HepG2 (cell line): Measurements from ENCODE around the gene FCER1A. TPM values are rescaled to one million over a fixed set of nuclear protein-coding genes. Genes with fewer than 3 reads are reported as not detected.
A peak's percentile ranks its signal among the peaks of the same experiment; 100 is the strongest.

Experiments used
- ATAC-seq: fragments of 200-7000 bp; cut with Tn5 transposase; 3 replicates; pipeline ENCODE4 v1.9.1; 2020; ENCODE audit warnings: mild to moderate bottlenecking, moderate library complexity
- BruUV-seq: library from RNA; stranded (reverse); fragments of 400-500 nt; replicated peaks from 2 replicates; lab custom pipeline; 2021; lab: Mats Ljungman, UMichigan
- CTCF ChIA-PET: fragments of 300-600 bp; formaldehyde crosslinking; extraction: SDS; loops from one replicate; lab custom pipeline; 2021; ENCODE audit warnings: low total read pairs, inconsistent platforms, low intra/inter-chr PET ratio; lab: Yijun Ruan, JAX
- POLR2A ChIA-PET: fragments of 350-600 bp; sonication (Branson Sonifier 250); formaldehyde crosslinking; loops from one replicate; lab custom pipeline; 2020; ENCODE audit warnings: antibody characterized with exemption, inconsistent platforms; lab: Yijun Ruan, JAX
- DNase-seq: peaks from one replicate; pipeline ENCODE4 v3.0.0-alpha.2; 2015; ENCODE audit warnings: low spot score
- FAIRE-seq: peaks from 3 replicates; lab custom pipeline; 2011; peaks lifted over from hg19 to GRCh38; lab: Jason Lieb, UNC
- H2AFZ ChIP-seq: one replicate; pipeline ENCODE4 v1.6.1; 2011; ENCODE audit warnings: low read length, inconsistent platforms
- H3K27ac ChIP-seq: fragments of 300-600 bp; 3 replicates; pipeline ENCODE4 v1.8.0; 2011; ENCODE audit warnings: mixed run types, mild to moderate bottlenecking, mixed read lengths, low read length, inconsistent platforms; ENCODE audit not compliant: insufficient read depth; ENCODE audit errors: extremely low read length
- H3K27me3 ChIP-seq, 2 experiments: fragments of 200-600 bp in 1 of 2; 2 replicates in 1 of 2; 3 replicates in 1 of 2; pipeline versions ENCODE4 v1.6.0 to v1.8.0; 2011; ENCODE audit warnings: low read length in 2 of 2, mild to moderate bottlenecking in 2 of 2, moderate library complexity in 2 of 2, inconsistent platforms in 1 of 2; ENCODE audit not compliant: insufficient read depth in 2 of 2, control insufficient read depth in 1 of 2
- H3K36me3 ChIP-seq, 2 experiments: fragments of 200-600 bp in 1 of 2; replicated peaks in 1 of 2; 2 replicates in 1 of 2; 3 replicates in 1 of 2; pipeline versions ENCODE4 v1.5.1 to v1.8.0; 2011; ENCODE audit warnings: low read length in 2 of 2, inconsistent platforms in 1 of 2; ENCODE audit not compliant: insufficient read depth in 2 of 2, control insufficient read depth in 1 of 2
- H3K4me1 ChIP-seq: 2 replicates; pipeline ENCODE4 v1.5.1; 2012; ENCODE audit warnings: low read length, inconsistent platforms; ENCODE audit not compliant: insufficient read depth
- H3K4me2 ChIP-seq: 2 replicates; pipeline ENCODE4 v1.6.0; 2011; ENCODE audit warnings: low read depth, low read length, inconsistent platforms
- H3K4me3 ChIP-seq, 3 experiments: fragments of 200-600 bp in 1 of 3; sonication (generic), shearing (Covaris generic) in 1 of 3; replicated peaks in 1 of 3; 2 replicates each; pipeline ENCODE4 v1.5.1; 2011 to 2016; ENCODE audit warnings: low read length in 3 of 3, inconsistent platforms in 2 of 3, low read depth in 2 of 3, mild to moderate bottlenecking in 2 of 3, control low read depth in 1 of 3, mixed read lengths in 1 of 3; ENCODE audit not compliant: insufficient read depth in 1 of 3
- H3K79me2 ChIP-seq: one replicate; pipeline ENCODE4 v1.6.1; 2011; ENCODE audit warnings: low read length, inconsistent platforms; ENCODE audit not compliant: insufficient read depth
- H3K9ac ChIP-seq: 2 replicates; pipeline ENCODE4 v1.6.0; 2011; ENCODE audit warnings: mild to moderate bottlenecking, low read depth, low read length, inconsistent platforms; ENCODE audit not compliant: insufficient read depth
- H3K9me3 ChIP-seq: 2 replicates; pipeline ENCODE4 v1.5.1; 2012; ENCODE audit warnings: mild to moderate bottlenecking, low read length
- H4K20me1 ChIP-seq: 2 replicates; pipeline ENCODE4 v1.6.0; 2011; ENCODE audit warnings: inconsistent platforms, mild to moderate bottlenecking, low read length, moderate library complexity; ENCODE audit not compliant: insufficient read depth
- AHR ChIP-seq: IDR thresholded peaks from 2 replicates; pipeline ENCODE4 v1.6.1; 2018; ENCODE audit warnings: missing genetic modification reagents, missing compliant biosample characterization
- ATF7 ChIP-seq, 2 experiments: fragments of 450-650 bp in 1 of 2; sonication (generic) in 1 of 2; formaldehyde crosslinking in 1 of 2; IDR thresholded peaks; 2 replicates each; pipeline versions ENCODE4 v1.4.0 to v1.6.1; 2016 to 2020; ENCODE audit warnings: antibody characterized with exemption in 1 of 2, mild to moderate bottlenecking in 1 of 2, missing genetic modification reagents in 1 of 2
- PCBP2 ChIP-seq: fragments of 200-400 bp; formaldehyde crosslinking; optimal IDR thresholded peaks from 2 replicates; pipeline ENCODE3; 2018; ENCODE audit warnings: low read length, low read depth; ENCODE audit not compliant: poor library complexity, severe bottlenecking
- RARA ChIP-seq: IDR thresholded peaks from 2 replicates; pipeline ENCODE4 v1.6.1; 2016; ENCODE audit warnings: missing genetic modification reagents, missing compliant biosample characterization
- ZNF414 ChIP-seq: sonication (generic); formaldehyde crosslinking; IDR thresholded peaks from 2 replicates; pipeline ENCODE4 v1.5.0; 2020; ENCODE audit warnings: missing genetic modification reagents
- ZNF781 ChIP-seq: sonication (generic); formaldehyde crosslinking; IDR thresholded peaks from 2 replicates; pipeline ENCODE4 v1.5.1; 2020; ENCODE audit warnings: borderline replicate concordance, mild to moderate bottlenecking, missing genetic modification reagents; ENCODE audit errors: not compliant biosample characterization
- ZNF790 ChIP-seq: sonication (generic); formaldehyde crosslinking; IDR thresholded peaks from 2 replicates; pipeline ENCODE4 v1.8.0; 2022; ENCODE audit warnings: missing genetic modification reagents, mild to moderate bottlenecking, borderline replicate concordance
- ZSCAN21 ChIP-seq: sonication (generic); formaldehyde crosslinking; IDR thresholded peaks from 2 replicates; pipeline ENCODE4 v1.8.0; 2022; ENCODE audit warnings: mild to moderate bottlenecking, missing genetic modification reagents, moderate library complexity, borderline replicate concordance
- WGBS: methylation state at CpG from one replicate; pipeline ENCODE4 v1.1.6; 2017; ENCODE audit warnings: low lambda C conversion rate; 5-methylcytosine and 5-hydroxymethylcytosine counted together
- in situ Hi-C: cut with HindIII; loops from 2 replicates; pipeline ENCODE4 v1.10.0; 2017; ENCODE audit warnings: low pct_unique_long_range_greater_than_20kb; ENCODE audit not compliant: extremely low pct_ligation_motif_present
- intact Hi-C: fragments of 100-400 bp; cut with micrococcal nuclease; formaldehyde crosslinking; loops from one replicate; pipeline ENCODE4 v1.10.0; 2022; ENCODE audit not compliant: unreplicated experiment
- polyA plus RNA-seq, 8 experiments: library from polyadenylated mRNA; depleted of rRNA in 3 of 8; stranded (reverse) in 7 of 8; unstranded in 1 of 8; fragments of >200 nt; fragmentation: Illumina TruSeq in 4 of 8; extraction: Trizol in 4 of 8; gene quantifications; 2 replicates each; pipeline versions ENCODE4 v1.2.1 to v1.2.3, GENCODE V29; 2011 to 2016; ENCODE audit warnings: low read depth in 4 of 8, missing spikeins in 1 of 8, mixed read lengths in 1 of 8; ENCODE audit not compliant: insufficient read depth in 1 of 8
- total RNA-seq, 5 experiments: library from RNA; depleted of rRNA; stranded (reverse); fragments of >200 nt; fragmentation: Illumina TruSeq; extraction: Trizol; gene quantifications; 2 replicates each; pipeline ENCODE4 v1.2.3, GENCODE V29; 2016; ENCODE audit warnings: low read depth in 1 of 5
- TF ChIP-seq, protein P1 (sequence below): sonication (generic); formaldehyde crosslinking; IDR thresholded peaks from 2 replicates; pipeline ENCODE4 v1.9.0; 2021; ENCODE audit warnings: missing genetic modification reagents, mild to moderate bottlenecking, borderline replicate concordance
- TF ChIP-seq, protein P2 (sequence below): sonication (generic); formaldehyde crosslinking; IDR thresholded peaks from 2 replicates; pipeline ENCODE4 v1.5.1; 2020; ENCODE audit warnings: missing genetic modification reagents, mild to moderate bottlenecking, borderline replicate concordance

The FCER1A gene
- total and polyA plus RNA-seq, 2 of the 13 experiments (the other 11 are each of a cell fraction or from before 2014, with no cell fraction given), result not detected

DNA sequence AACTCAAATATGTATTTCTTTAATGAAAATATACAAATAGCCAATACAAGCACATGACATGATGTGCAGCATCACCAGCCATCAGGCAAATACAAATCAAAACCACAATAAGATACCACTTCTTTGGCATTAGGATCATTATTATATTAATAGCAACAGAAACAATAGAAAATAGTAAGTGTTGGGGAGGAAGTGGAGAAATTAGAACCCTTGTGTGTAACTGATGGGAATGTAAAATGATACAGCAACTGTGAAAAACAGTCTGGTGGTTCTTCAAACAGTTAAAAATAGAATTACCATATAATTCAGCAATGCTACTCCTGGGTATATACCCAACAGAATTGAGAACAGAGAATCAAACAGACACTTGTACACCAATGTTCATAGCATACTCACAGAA lies 40.8 kb upstream of the FCER1A start (continued):
- TF ChIP-seq ZNF414 (CRISPR knock-in tag) (no peak), ZNF781 (CRISPR knock-in tag) (no peak)

- 13% methylated on average over 2 of the region's 2 CpGs for WGBS
- POLR2A ChIA-PET, result no interaction called here
These were observed 40.2 kb upstream of the FCER1A start for GRCh38 chr1:159261721-159262494.

DNA sequence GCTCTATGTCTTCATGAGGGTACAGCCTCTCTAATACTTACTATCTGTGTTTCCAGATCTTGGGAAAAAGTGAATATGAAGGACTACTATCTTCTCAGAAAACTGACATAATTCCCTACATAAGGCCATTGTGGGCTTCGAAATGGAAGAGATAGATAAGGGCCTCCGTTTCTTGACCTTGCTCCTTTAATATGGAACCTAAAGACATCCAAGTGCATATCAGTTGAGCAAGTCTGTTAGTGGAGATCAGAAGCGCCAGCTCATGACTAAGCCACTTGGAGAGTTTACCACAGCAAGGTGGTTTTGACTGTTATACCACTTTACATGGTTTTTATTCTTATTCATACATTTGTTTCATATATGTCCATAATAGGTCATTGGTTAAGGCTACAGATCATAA lies 35.3 kb upstream of the FCER1A start:
- DNase-seq (no peak), FAIRE-seq (no peak), ATAC-seq (no peak)
- in situ Hi-C loops (no loop called here), intact Hi-C loops (no loop called here)
- CTCF ChIA-PET, result no interaction called here
- no peaks in the 10 kb centered on the region for H4K20me1 ChIP-seq
- H2AFZ ChIP-seq, result no peak overlapping the region
- WGBS, result 10% methylated on average over 3 of the region's 3 CpGs
- H3K79me2 ChIP-seq, result no peaks in the 10 kb centered on the region
- H3K9ac ChIP-seq, result no peak overlapping the region
- no TSS peak for BruUV-seq
- H3K4me2 ChIP-seq, result no peak overlapping the region
- no peak overlapping the region for H3K4me3 ChIP-seq
- H3K9me3 ChIP-seq, result no peaks in the 10 kb centered on the region
- no peak overlapping the region for H3K27ac ChIP-seq
- H3K27me3 ChIP-seq, result no peaks in the 10 kb centered on the region
- H3K4me1 ChIP-seq, result no peaks in the 10 kb centered on the region
- POLR2A ChIA-PET, result no interaction called here
- H3K36me3 ChIP-seq, result no peaks in the 10 kb centered on the region
- TF ChIP-seq, protein P1, sequence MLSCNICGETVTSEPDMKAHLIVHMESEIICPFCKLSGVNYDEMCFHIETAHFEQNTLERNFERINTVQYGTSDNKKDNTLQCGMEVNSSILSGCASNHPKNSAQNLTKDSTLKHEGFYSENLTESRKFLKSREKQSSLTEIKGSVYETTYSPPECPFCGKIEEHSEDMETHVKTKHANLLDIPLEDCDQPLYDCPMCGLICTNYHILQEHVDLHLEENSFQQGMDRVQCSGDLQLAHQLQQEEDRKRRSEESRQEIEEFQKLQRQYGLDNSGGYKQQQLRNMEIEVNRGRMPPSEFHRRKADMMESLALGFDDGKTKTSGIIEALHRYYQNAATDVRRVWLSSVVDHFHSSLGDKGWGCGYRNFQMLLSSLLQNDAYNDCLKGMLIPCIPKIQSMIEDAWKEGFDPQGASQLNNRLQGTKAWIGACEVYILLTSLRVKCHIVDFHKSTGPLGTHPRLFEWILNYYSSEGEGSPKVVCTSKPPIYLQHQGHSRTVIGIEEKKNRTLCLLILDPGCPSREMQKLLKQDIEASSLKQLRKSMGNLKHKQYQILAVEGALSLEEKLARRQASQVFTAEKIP (CRISPR knock-in tag), result no peak
- TF ChIP-seq PCBP2 (no peak), AHR (CRISPR knock-in tag) (no peak), ZNF790 (CRISPR knock-in tag) (no peak)
- TF ChIP-seq, protein P2, sequence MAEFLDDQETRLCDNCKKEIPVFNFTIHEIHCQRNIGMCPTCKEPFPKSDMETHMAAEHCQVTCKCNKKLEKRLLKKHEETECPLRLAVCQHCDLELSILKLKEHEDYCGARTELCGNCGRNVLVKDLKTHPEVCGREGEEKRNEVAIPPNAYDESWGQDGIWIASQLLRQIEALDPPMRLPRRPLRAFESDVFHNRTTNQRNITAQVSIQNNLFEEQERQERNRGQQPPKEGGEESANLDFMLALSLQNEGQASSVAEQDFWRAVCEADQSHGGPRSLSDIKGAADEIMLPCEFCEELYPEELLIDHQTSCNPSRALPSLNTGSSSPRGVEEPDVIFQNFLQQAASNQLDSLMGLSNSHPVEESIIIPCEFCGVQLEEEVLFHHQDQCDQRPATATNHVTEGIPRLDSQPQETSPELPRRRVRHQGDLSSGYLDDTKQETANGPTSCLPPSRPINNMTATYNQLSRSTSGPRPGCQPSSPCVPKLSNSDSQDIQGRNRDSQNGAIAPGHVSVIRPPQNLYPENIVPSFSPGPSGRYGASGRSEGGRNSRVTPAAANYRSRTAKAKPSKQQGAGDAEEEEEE, result no peak

More at GRCh38 chr1:159261721-159262494, 40.2 kb upstream of the FCER1A start:
- no peak for ATAC-seq
- H3K27ac ChIP-seq, result no peak overlapping the region
- H4K20me1 ChIP-seq, result no peaks in the 10 kb centered on the region
- no peaks in the 10 kb centered on the region for H3K36me3 ChIP-seq
- no peaks in the 10 kb centered on the region for H3K79me2 ChIP-seq
- no peaks in the 10 kb centered on the region for H3K9me3 ChIP-seq
- H3K9ac ChIP-seq, result no peak overlapping the region
- CTCF ChIA-PET, result no interaction called here
- H2AFZ ChIP-seq, result no peak overlapping the region
- no peak overlapping the region for H3K4me3 ChIP-seq
- no TSS peak for BruUV-seq
- in situ Hi-C loops, result no loop called here
- H3K27me3 ChIP-seq, result no peaks in the 10 kb centered on the region
- H3K4me1 ChIP-seq, result no peaks in the 10 kb centered on the region
- H3K4me2 ChIP-seq, result no peak overlapping the region
- no peak for FAIRE-seq
- TF ChIP-seq ATF7 (IDR thresholded peaks at IDR 0.05) (peak; percentile 93), ATF7 (CRISPR knock-in tag; IDR thresholded peaks at IDR 0.05) (no peak), ZSCAN21 (no peak), RARA (CRISPR knock-in tag) (no peak)
- intact Hi-C loops, result no loop called here
- DNase-seq, result no peak
